H1 (cell line): ENCODE measurements around the gene PNPLA3. TPM values are rescaled to one million over a fixed set of nuclear protein-coding genes. Genes with fewer than 3 reads are reported as not detected.

Source experiments
- CTCF ChIA-PET: fragments of 300-600 bp; sonication (Branson Sonifier 250); formaldehyde crosslinking; loops from one replicate; lab custom pipeline; 2021; ENCODE audit not compliant: partially characterized antibody; lab: Charles Lee
- POLR2A ChIA-PET: fragments of 300-600 bp; sonication (Branson Sonifier 250); formaldehyde crosslinking; loops from one replicate; lab custom pipeline; 2021; ENCODE audit warnings: inconsistent platforms; ENCODE audit not compliant: partially characterized antibody; lab: Charles Lee
- DNase-seq, 2 experiments: peaks; one replicate each; pipeline versions ENCODE4 v3.0.0 to v3.0.0-alpha.2; 2010 to 2022; ENCODE audit warnings: low spot score in 2 of 2, low read depth in 1 of 2, mixed read lengths in 1 of 2
- FAIRE-seq: peaks from 2 replicates; lab custom pipeline; 2011; peaks lifted over from hg19 to GRCh38; lab: Jason Lieb, UNC
- H2AFZ ChIP-seq: 2 replicates; pipeline ENCODE4 v1.8.1; 2012; ENCODE audit warnings: low read length, inconsistent platforms
- H2AK5ac ChIP-seq: 2 replicates; pipeline ENCODE4 v1.6.1; 2013; ENCODE audit warnings: low read depth, low read length
- H2BK120ac ChIP-seq: replicated peaks from 2 replicates; pipeline ENCODE3; 2013; ENCODE audit warnings: low read depth, low read length, inconsistent platforms
- H2BK12ac ChIP-seq: 2 replicates; pipeline ENCODE4 v1.6.1; 2013; ENCODE audit warnings: low read depth, low read length
- H2BK15ac ChIP-seq: 2 replicates; pipeline ENCODE4 v1.6.1; 2013; ENCODE audit warnings: low read length
- H2BK20ac ChIP-seq: 2 replicates; pipeline ENCODE4 v1.6.1; 2013; ENCODE audit warnings: low read length
- H2BK5ac ChIP-seq: 2 replicates; pipeline ENCODE4 v1.6.1; 2013; ENCODE audit warnings: low read depth, low read length
- H3K14ac ChIP-seq: 2 replicates; pipeline ENCODE4 v1.6.1; 2013; ENCODE audit warnings: inconsistent platforms; ENCODE audit not compliant: insufficient read length
- H3K18ac ChIP-seq: 2 replicates; pipeline ENCODE4 v1.6.1; 2013; ENCODE audit warnings: low read length; ENCODE audit errors: extremely low read depth
- H3K23ac ChIP-seq: 2 replicates; pipeline ENCODE4 v1.6.1; 2013; ENCODE audit warnings: inconsistent platforms; ENCODE audit not compliant: insufficient read length
- H3K23me2 ChIP-seq: 2 replicates; pipeline ENCODE4 v1.6.1; 2013; ENCODE audit warnings: low read depth, low read length
- H3K27ac ChIP-seq: 2 replicates; pipeline ENCODE4 v1.6.1; 2011; ENCODE audit warnings: low read depth, low read length, inconsistent platforms
- H3K27me3 ChIP-seq, 4 experiments: replicated peaks in 1 of 4; 1 replicate in 1 of 4; 2 replicates in 3 of 4; pipeline versions ENCODE4 v1.6.1 to v1.8.1; 2011 to 2013; ENCODE audit warnings: low read length in 3 of 4, mild to moderate bottlenecking in 3 of 4, inconsistent platforms in 2 of 4, mixed read lengths in 2 of 4, moderate library complexity in 1 of 4; ENCODE audit not compliant: control insufficient read depth in 3 of 4, insufficient read depth in 3 of 4; ENCODE audit errors: extremely low read depth in 1 of 4
- H3K36me3 ChIP-seq, 4 experiments: 2 replicates each; pipeline versions ENCODE4 v1.6.1 to v1.8.1; 2011 to 2013; ENCODE audit warnings: mild to moderate bottlenecking in 4 of 4, low read length in 3 of 4, moderate library complexity in 2 of 4, control low read depth in 1 of 4, inconsistent platforms in 1 of 4; ENCODE audit not compliant: insufficient read depth in 4 of 4, control insufficient read depth in 2 of 4
- H3K4ac ChIP-seq: replicated peaks from 2 replicates; pipeline ENCODE3; 2013; ENCODE audit warnings: low read length, low read depth, mixed read lengths, inconsistent platforms; ENCODE audit not compliant: insufficient read length
- H3K4me1 ChIP-seq, 4 experiments: replicated peaks in 1 of 4; 1 replicate in 1 of 4; 2 replicates in 3 of 4; pipeline versions ENCODE4 v1.6.1 to v1.8.1; 2011 to 2013; ENCODE audit warnings: low read length in 3 of 4, inconsistent platforms in 2 of 4, mixed read lengths in 1 of 4; ENCODE audit not compliant: insufficient read depth in 4 of 4, control insufficient read depth in 3 of 4
- H3K4me2 ChIP-seq, 2 experiments: 2 replicates each; pipeline versions ENCODE4 v1.6.1 to v1.8.1; 2011 to 2013; ENCODE audit warnings: low read depth in 2 of 2, low read length in 2 of 2, control low read depth in 1 of 2, inconsistent platforms in 1 of 2, mild to moderate bottlenecking in 1 of 2; ENCODE audit not compliant: insufficient read depth in 1 of 2
- H3K4me3 ChIP-seq, 4 experiments: fragments of 200-600, 300-600 bp in 1 of 4; sonication (generic), shearing (Covaris generic), sonication (Bioruptor Twin) in 1 of 4; 2 replicates each; pipeline versions ENCODE4 v1.5.1 to v1.8.1; 2011 to 2016; ENCODE audit warnings: low read length in 4 of 4, low read depth in 3 of 4, control low read depth in 2 of 4, inconsistent platforms in 2 of 4, mild to moderate bottlenecking in 2 of 4, mixed read lengths in 1 of 4, moderate library complexity in 1 of 4; ENCODE audit not compliant: insufficient read depth in 2 of 4; ENCODE audit errors: extremely low read depth in 1 of 4
- H3K56ac ChIP-seq: replicated peaks from 2 replicates; pipeline ENCODE3; 2013; ENCODE audit warnings: low read depth, mild to moderate bottlenecking, mixed read lengths, low read length, inconsistent platforms; ENCODE audit not compliant: insufficient read length
- H3K79me1 ChIP-seq: 2 replicates; pipeline ENCODE4 v1.6.1; 2013; ENCODE audit warnings: low read depth, low read length, control low read depth
- H3K79me2 ChIP-seq, 2 experiments: 2 replicates each; pipeline versions ENCODE4 v1.6.1 to v1.8.1; 2012 to 2013; ENCODE audit warnings: low read length in 2 of 2, mild to moderate bottlenecking in 2 of 2, inconsistent platforms in 1 of 2; ENCODE audit not compliant: insufficient read depth in 2 of 2, control insufficient read depth in 1 of 2
- H3K9ac ChIP-seq, 4 experiments: replicated peaks in 1 of 4; 1 replicate in 1 of 4; 2 replicates in 3 of 4; pipeline versions ENCODE4 v1.6.1 to v1.8.1; 2011 to 2013; ENCODE audit warnings: low read depth in 3 of 4, low read length in 3 of 4, control low read depth in 2 of 4, mild to moderate bottlenecking in 2 of 4, moderate library complexity in 2 of 4, inconsistent platforms in 1 of 4; ENCODE audit errors: extremely low read depth in 1 of 4
- H3K9me3 ChIP-seq, 2 experiments: 2 replicates each; pipeline versions ENCODE4 v1.6.1 to v1.8.1; 2012 to 2013; ENCODE audit warnings: mild to moderate bottlenecking in 2 of 2, moderate library complexity in 2 of 2, control low read depth in 1 of 2, inconsistent platforms in 1 of 2, low read depth in 1 of 2, low read length in 1 of 2, mixed read lengths in 1 of 2; ENCODE audit not compliant: insufficient read depth in 2 of 2
- H4K20me1 ChIP-seq, 2 experiments: replicated peaks in 1 of 2; 2 replicates each; pipeline versions ENCODE3 to v1.8.1; 2011 to 2013; ENCODE audit warnings: inconsistent platforms in 2 of 2, low read length in 2 of 2, mild to moderate bottlenecking in 1 of 2; ENCODE audit not compliant: insufficient read depth in 2 of 2, control insufficient read depth in 1 of 2
- H4K5ac ChIP-seq: 2 replicates; pipeline ENCODE4 v1.6.1; 2013; ENCODE audit warnings: low read length, low read depth, mixed read lengths, inconsistent platforms; ENCODE audit not compliant: insufficient read length
- H4K8ac ChIP-seq: 2 replicates; pipeline ENCODE4 v1.8.0; 2013; ENCODE audit warnings: mild to moderate bottlenecking, moderate library complexity, low read length, inconsistent platforms; ENCODE audit not compliant: insufficient read depth; ENCODE audit errors: extremely low read depth
- H4K91ac ChIP-seq: replicated peaks from 2 replicates; pipeline ENCODE3; 2013; ENCODE audit warnings: low read length, mixed read lengths, inconsistent platforms; ENCODE audit not compliant: insufficient read length
- CBX5 ChIP-seq: fragments of 300-800, 300-1000 bp; sonication (generic); IDR thresholded peaks from 2 replicates; pipeline ENCODE4 v1.7.1; 2016; ENCODE audit warnings: antibody characterized with exemption, low read length, low read depth
- EGR1 ChIP-seq: IDR thresholded peaks from 2 replicates; pipeline ENCODE4 v1.6.1; 2011; ENCODE audit warnings: low read depth, low read length, borderline replicate concordance
- GABPA ChIP-seq: IDR thresholded peaks from 2 replicates; pipeline ENCODE4 v1.6.1; 2011; ENCODE audit warnings: mild to moderate bottlenecking, low read length, moderate library complexity, borderline replicate concordance; ENCODE audit not compliant: insufficient read depth
- HDAC2 ChIP-seq, 2 experiments: fragments of 300-600 bp in 1 of 2; sonication (generic) in 1 of 2; IDR thresholded peaks; 2 replicates each; pipeline ENCODE4 v1.6.1; 2011 to 2012; ENCODE audit warnings: low read depth in 2 of 2, low read length in 2 of 2, mild to moderate bottlenecking in 2 of 2, moderate library complexity in 2 of 2, borderline replicate concordance in 1 of 2, inconsistent platforms in 1 of 2
- KDM4A ChIP-seq: IDR thresholded peaks from one replicate; pipeline ENCODE4 v1.7.1; 2012; ENCODE audit warnings: low read depth, mild to moderate bottlenecking, moderate library complexity, low read length, inconsistent platforms; ENCODE audit not compliant: severe bottlenecking
- RAD21 ChIP-seq, 2 experiments: IDR thresholded peaks in 1 of 2; conservative IDR thresholded peaks in 1 of 2; 2 replicates each; pipeline ENCODE4 v1.6.1; 2011; ENCODE audit warnings: low read depth in 2 of 2, low read length in 2 of 2, improper control_type of control experiment in 1 of 2, inconsistent platforms in 1 of 2, mild to moderate bottlenecking in 1 of 2, moderate library complexity in 1 of 2
- RXRA ChIP-seq: IDR thresholded peaks from 2 replicates; pipeline ENCODE4 v1.6.1; 2011; ENCODE audit warnings: low read depth, mild to moderate bottlenecking, low read length, moderate library complexity; ENCODE audit not compliant: insufficient read depth
- SIX5 ChIP-seq: IDR thresholded peaks from 2 replicates; pipeline ENCODE4 v1.6.1; 2011; ENCODE audit warnings: mild to moderate bottlenecking, low read depth, low read length
- TCF12 ChIP-seq: IDR thresholded peaks from 2 replicates; pipeline ENCODE4 v1.6.1; 2011; ENCODE audit warnings: low read depth, mild to moderate bottlenecking, low read length
- ZNF274 ChIP-seq: IDR thresholded peaks from 2 replicates; pipeline ENCODE4 v1.7.0; 2012; ENCODE audit warnings: low read length, borderline replicate concordance; ENCODE audit errors: extremely low read depth
- WGBS, 2 experiments: shearing (Covaris generic) in 1 of 2; methylation state at CpG; one replicate each; pipeline versions ENCODE4 v1.1.6 to v1.1.7; 2013 to 2015; ENCODE audit warnings: low lambda C conversion rate in 2 of 2, mixed read lengths in 2 of 2, inconsistent platforms in 1 of 2, low coverage in 1 of 2, missing lambda C conversion rate in 1 of 2; ENCODE audit not compliant: insufficient replicate concordance in 2 of 2, insufficient coverage in 1 of 2, insufficient read length in 1 of 2; ENCODE audit errors: extremely low coverage in 1 of 2, missing lambda C conversion rate in 1 of 2; 5-methylcytosine and 5-hydroxymethylcytosine counted together
- polyA plus RNA-seq, 7 experiments: library from polyadenylated mRNA; depleted of rRNA in 3 of 7; stranded (reverse) in 5 of 7; unstranded in 2 of 7; fragments of >200 nt in 5 of 7; fragments of 200-250 nt in 2 of 7; gene quantifications; 1 replicate in 5 of 7; 2 replicates in 1 of 7; 4 replicates in 1 of 7; pipeline versions ENCODE4 v1.2.1 to v1.2.3, GENCODE V29; 2011 to 2013; ENCODE audit warnings: missing spikeins in 2 of 7, mixed read lengths in 2 of 7
- total RNA-seq: library from RNA; stranded (reverse); fragmentation: NEBNext Ultra II Directional; extraction: Animal tissue kit (Norgen Biotek cat#: 25700); gene quantifications from 2 replicates; pipeline ENCODE4 v1.2.1, GENCODE V29; 2021
- TF ChIP-seq, protein P1 (sequence below): IDR thresholded peaks from 2 replicates; pipeline ENCODE4 v1.6.1; 2012; ENCODE audit warnings: inconsistent platforms

The PNPLA3 gene
- total and polyA plus RNA-seq, 2 of the 8 experiments (the other 6 are each of a cell fraction or from before 2014, with no cell fraction given), result 17.5 to 23.4 TPM

DNA sequence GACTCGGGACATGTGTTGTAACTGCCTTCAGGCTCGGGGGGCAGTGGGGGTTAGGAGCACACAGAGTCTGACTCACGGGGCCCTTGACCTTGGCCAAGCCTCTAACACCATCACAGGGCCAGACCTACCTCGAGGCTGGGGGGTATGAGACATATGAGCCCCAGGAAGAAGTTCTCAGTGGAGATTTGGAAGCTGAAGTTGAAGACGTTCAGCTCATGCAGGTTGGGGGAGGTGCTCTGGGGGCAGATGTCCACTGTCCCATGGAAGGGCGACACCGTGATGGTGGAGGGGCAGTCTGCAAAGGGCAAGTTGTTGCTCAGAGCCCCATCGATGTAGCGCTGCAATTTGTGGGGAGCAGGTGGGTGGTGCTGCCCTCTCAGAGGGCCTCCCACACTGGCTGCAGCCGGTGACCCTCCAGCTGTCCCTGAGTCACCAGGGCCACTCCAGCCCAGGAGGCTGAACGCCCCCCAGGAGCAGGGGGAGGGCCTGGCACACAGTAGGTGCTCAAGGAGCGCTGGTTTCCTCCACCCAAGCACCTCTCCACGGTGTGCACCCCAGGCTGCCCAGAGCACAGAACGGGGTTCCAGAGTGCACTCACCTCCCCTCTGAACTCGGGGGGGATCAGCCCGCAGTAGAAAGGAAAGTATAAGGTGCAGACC lies 34.3 kb upstream of the PNPLA3 start:
- H3K14ac ChIP-seq, result no peak overlapping the region
- H2BK5ac ChIP-seq, result no peak overlapping the region
- no peak overlapping the region for H3K18ac ChIP-seq
- no peak overlapping the region for H2BK120ac ChIP-seq
- no peak overlapping the region for H2AFZ ChIP-seq
- peaks cover 0 to 4% (median 1%) of the 10 kb centered on the region in 4 experiments; a peak in 3 of 7 replicates for H3K27me3 ChIP-seq
- 92% methylated on average over 16 of the region's 16 CpGs; no CpG with 5 or more reads in 1 of the 2 experiments for WGBS, 2 experiments
- no peak overlapping the region for H2BK20ac ChIP-seq
- no peak overlapping the region for H2BK15ac ChIP-seq
- no peaks in the 10 kb centered on the region for H3K79me2 ChIP-seq
- H3K4me1 ChIP-seq, result peaks cover 0 to 10% (median 6%) of the 10 kb centered on the region in 4 experiments; a peak in 5 of 7 replicates
- FAIRE-seq (no peak), DNase-seq (no peak)
- no peaks in the 10 kb centered on the region for H3K9me3 ChIP-seq
- no peak overlapping the region for H3K56ac ChIP-seq
- H3K9ac ChIP-seq, result no peak overlapping the region
- no peak overlapping the region for H2BK12ac ChIP-seq
- no peak overlapping the region for H3K27ac ChIP-seq
- 0 out of 8 replicates have a peak, but pooled peaks cover 0 to 2% (median 0%) of the 10 kb centered on the region in 4 experiments for H3K36me3 ChIP-seq
- no peaks in the 10 kb centered on the region for H3K79me1 ChIP-seq
- H3K23me2 ChIP-seq, result peaks cover 11% of the 10 kb centered on the region; the same call in 1 of the 2 replicates
- no peak overlapping the region for H4K8ac ChIP-seq
- ChIA-PET CTCF (interaction anchor here (0.9 to 2.6 kb wide), 9 partner anchors 10 to 501 kb away, joined by 3 to 10 read pairs (median 4); no protein-coding TSS in a partner anchor), POLR2A (interaction anchor here (0.6 kb wide), 1 partner anchor 26 kb away, joined by 3 read pairs; no protein-coding TSS in a partner anchor)
- H3K23ac ChIP-seq, result no peak overlapping the region
- no peak overlapping the region for H3K4me3 ChIP-seq
- H3K4me2 ChIP-seq, result no peak overlapping the region
- H4K20me1 ChIP-seq, result peaks cover 3 to 11% of the 10 kb centered on the region in 2 experiments
- no peak overlapping the region for H3K4ac ChIP-seq
- no peak overlapping the region for H2AK5ac ChIP-seq
- H4K91ac ChIP-seq, result no peak overlapping the region
- H4K5ac ChIP-seq, result no peak overlapping the region
- TF ChIP-seq RAD21 (IDR thresholded peaks at IDR 0.05 in 1 of 2, conservative IDR thresholded peaks at IDR 0.05 in 1 of 2; ENCODE audit: low read depth in 2 of 2, low read length in 2 of 2) (no peak), EGR1 (no peak), CBX5 (no peak), ZNF274 (no peak), TCF12 (no peak), RXRA (no peak), GABPA (no peak), KDM4A (no peak), HDAC2 (IDR thresholded peaks at IDR 0.05; ENCODE audit: borderline replicate concordance in 1 of 2, low read depth in 2 of 2, low read length in 2 of 2) (no peak), SIX5 (no peak)
- TF ChIP-seq, protein P1, sequence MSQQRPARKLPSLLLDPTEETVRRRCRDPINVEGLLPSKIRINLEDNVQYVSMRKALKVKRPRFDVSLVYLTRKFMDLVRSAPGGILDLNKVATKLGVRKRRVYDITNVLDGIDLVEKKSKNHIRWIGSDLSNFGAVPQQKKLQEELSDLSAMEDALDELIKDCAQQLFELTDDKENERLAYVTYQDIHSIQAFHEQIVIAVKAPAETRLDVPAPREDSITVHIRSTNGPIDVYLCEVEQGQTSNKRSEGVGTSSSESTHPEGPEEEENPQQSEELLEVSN, result no peak
